ENCODE measurements around the gene FCAMR.

DNA sequence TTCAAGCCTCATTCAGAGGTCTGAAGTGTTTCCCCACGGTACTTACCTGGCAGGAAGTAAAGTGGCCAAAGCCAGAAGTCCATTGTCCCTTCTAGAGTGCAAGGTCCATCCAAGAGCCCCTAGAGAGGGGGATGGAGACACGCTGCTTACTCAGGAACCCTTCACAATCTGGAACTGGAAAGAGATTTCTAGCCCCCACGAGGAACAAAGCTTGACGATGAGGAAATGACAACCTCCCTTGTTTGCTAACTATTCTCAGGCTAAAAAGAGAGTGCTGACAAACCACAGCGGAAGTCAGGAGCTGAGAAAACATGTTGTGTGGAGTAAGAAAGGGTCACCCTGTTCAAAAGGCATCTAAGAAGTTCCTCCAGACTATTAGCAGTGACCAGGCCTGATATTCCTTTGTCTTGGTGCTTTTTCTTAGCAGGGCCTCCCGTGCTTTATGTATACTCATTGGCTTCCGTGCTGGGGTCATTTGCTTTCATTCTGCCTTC lies 48.4 kb downstream of the FCAMR start, which contains the start of gene FCMR:
- TF ChIP-seq CTCF (IDR thresholded peaks at IDR 0.05) (no peak), POLR2A (IDR thresholded peaks at IDR 0.05) (no peak)
